ENCODE results near the gene ZRANB3. TPM values are rescaled to one million over a fixed set of nuclear protein-coding genes. Genes with fewer than 3 reads are reported as not detected.

ZRANB3 gene
- total RNA-seq, 1 experiment from 2014 or later = 15.9 TPM

DNA sequence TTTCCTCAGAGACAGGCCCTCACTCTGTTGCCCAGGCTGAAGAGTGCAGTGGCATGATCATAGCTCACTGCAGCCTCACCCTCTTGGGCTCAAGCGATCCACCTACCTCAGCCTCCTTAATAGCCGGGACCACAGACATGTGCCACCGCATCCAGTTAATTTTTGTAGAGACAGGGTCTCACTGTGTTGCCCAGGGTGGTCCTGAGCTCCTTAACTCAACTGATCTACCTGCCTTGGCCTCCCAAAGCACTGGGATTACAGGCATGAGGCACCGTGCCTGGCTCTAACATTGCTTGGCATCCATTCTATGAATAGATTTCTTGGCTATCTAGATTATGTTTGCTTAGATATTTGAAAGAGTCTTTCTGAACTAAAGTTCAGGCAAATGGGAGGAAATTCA is 21.9 kb upstream of the ZRANB3 start:
- H3K27ac Mint-ChIP-seq = no peak overlapping the region
- POLR2A ChIA-PET = interaction anchor here (0.9 kb wide), 1 partner anchor 246 kb away, joined by 3 read pairs; no protein-coding TSS in a partner anchor
- TF ChIP-seq ZNF121 (CRISPR knock-in tag; IDR thresholded peaks at IDR 0.05) = peak; percentile 60; the same call in 1 of the 2 replicates
- TF ChIP-seq, protein P1, sequence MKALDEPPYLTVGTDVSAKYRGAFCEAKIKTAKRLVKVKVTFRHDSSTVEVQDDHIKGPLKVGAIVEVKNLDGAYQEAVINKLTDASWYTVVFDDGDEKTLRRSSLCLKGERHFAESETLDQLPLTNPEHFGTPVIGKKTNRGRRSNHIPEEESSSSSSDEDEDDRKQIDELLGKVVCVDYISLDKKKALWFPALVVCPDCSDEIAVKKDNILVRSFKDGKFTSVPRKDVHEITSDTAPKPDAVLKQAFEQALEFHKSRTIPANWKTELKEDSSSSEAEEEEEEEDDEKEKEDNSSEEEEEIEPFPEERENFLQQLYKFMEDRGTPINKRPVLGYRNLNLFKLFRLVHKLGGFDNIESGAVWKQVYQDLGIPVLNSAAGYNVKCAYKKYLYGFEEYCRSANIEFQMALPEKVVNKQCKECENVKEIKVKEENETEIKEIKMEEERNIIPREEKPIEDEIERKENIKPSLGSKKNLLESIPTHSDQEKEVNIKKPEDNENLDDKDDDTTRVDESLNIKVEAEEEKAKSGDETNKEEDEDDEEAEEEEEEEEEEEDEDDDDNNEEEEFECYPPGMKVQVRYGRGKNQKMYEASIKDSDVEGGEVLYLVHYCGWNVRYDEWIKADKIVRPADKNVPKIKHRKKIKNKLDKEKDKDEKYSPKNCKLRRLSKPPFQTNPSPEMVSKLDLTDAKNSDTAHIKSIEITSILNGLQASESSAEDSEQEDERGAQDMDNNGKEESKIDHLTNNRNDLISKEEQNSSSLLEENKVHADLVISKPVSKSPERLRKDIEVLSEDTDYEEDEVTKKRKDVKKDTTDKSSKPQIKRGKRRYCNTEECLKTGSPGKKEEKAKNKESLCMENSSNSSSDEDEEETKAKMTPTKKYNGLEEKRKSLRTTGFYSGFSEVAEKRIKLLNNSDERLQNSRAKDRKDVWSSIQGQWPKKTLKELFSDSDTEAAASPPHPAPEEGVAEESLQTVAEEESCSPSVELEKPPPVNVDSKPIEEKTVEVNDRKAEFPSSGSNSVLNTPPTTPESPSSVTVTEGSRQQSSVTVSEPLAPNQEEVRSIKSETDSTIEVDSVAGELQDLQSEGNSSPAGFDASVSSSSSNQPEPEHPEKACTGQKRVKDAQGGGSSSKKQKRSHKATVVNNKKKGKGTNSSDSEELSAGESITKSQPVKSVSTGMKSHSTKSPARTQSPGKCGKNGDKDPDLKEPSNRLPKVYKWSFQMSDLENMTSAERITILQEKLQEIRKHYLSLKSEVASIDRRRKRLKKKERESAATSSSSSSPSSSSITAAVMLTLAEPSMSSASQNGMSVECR (CRISPR knock-in tag; IDR thresholded peaks at IDR 0.05; ENCODE audit: borderline replicate concordance) = no peak
- CTCF ChIA-PET = interaction anchor here (1.1 to 1.2 kb wide), 2 partner anchors 22 to 157 kb away, joined by 4 read pairs; partner anchors contain the start of genes R3HDM1 and ZRANB3
- H3K9me3 Mint-ChIP-seq = no peaks in the 10 kb centered on the region
- DNase-seq (ENCODE audit: low spot score) (no peak), ATAC-seq (no peak)
- peaks cover 27% of the 10 kb centered on the region for H3K4me1 Mint-ChIP-seq
- H3K4me3 Mint-ChIP-seq = no peak overlapping the region
- H3K36me3 Mint-ChIP-seq = 0 out of 2 replicates have a peak, but pooled peaks cover 2% of the 10 kb centered on the region
- no peaks in the 10 kb centered on the region for H3K27me3 Mint-ChIP-seq (ENCODE audit: low read depth)

DNA sequence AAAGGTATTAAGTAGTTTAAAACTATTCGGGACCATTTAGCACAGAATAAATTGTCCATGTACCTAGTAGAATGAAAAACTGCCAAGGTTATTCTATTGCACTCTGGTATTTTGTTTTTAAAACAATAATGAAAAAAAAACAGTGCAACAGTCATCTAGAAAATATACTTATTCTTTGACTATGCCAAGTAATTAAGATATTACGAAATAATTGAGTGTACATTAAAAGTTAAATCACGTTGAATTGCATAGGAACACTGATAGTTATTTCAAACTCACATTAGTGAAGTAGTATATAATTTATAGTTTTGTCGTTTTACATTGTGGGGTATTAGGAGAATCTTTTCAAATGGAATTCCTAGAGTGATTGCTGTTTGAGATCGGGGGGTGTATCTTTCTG is 20.3 kb upstream of the ZRANB3 start:
- ChIA-PET POLR2A (no interaction called here), CTCF (no interaction called here)
- no peaks in the 10 kb centered on the region for H3K9me3 Mint-ChIP-seq
- TF ChIP-seq IRF2 (CRISPR knock-in tag; IDR thresholded peaks at IDR 0.05; ENCODE audit: borderline replicate concordance, low read depth) = no peak
- TF ChIP-seq, protein P2, sequence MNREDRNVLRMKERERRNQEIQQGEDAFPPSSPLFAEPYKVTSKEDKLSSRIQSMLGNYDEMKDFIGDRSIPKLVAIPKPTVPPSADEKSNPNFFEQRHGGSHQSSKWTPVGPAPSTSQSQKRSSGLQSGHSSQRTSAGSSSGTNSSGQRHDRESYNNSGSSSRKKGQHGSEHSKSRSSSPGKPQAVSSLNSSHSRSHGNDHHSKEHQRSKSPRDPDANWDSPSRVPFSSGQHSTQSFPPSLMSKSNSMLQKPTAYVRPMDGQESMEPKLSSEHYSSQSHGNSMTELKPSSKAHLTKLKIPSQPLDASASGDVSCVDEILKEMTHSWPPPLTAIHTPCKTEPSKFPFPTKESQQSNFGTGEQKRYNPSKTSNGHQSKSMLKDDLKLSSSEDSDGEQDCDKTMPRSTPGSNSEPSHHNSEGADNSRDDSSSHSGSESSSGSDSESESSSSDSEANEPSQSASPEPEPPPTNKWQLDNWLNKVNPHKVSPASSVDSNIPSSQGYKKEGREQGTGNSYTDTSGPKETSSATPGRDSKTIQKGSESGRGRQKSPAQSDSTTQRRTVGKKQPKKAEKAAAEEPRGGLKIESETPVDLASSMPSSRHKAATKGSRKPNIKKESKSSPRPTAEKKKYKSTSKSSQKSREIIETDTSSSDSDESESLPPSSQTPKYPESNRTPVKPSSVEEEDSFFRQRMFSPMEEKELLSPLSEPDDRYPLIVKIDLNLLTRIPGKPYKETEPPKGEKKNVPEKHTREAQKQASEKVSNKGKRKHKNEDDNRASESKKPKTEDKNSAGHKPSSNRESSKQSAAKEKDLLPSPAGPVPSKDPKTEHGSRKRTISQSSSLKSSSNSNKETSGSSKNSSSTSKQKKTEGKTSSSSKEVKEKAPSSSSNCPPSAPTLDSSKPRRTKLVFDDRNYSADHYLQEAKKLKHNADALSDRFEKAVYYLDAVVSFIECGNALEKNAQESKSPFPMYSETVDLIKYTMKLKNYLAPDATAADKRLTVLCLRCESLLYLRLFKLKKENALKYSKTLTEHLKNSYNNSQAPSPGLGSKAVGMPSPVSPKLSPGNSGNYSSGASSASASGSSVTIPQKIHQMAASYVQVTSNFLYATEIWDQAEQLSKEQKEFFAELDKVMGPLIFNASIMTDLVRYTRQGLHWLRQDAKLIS (CRISPR knock-in tag; IDR thresholded peaks at IDR 0.05; ENCODE audit: borderline replicate concordance) = no peak
- TF ChIP-seq, protein P3, sequence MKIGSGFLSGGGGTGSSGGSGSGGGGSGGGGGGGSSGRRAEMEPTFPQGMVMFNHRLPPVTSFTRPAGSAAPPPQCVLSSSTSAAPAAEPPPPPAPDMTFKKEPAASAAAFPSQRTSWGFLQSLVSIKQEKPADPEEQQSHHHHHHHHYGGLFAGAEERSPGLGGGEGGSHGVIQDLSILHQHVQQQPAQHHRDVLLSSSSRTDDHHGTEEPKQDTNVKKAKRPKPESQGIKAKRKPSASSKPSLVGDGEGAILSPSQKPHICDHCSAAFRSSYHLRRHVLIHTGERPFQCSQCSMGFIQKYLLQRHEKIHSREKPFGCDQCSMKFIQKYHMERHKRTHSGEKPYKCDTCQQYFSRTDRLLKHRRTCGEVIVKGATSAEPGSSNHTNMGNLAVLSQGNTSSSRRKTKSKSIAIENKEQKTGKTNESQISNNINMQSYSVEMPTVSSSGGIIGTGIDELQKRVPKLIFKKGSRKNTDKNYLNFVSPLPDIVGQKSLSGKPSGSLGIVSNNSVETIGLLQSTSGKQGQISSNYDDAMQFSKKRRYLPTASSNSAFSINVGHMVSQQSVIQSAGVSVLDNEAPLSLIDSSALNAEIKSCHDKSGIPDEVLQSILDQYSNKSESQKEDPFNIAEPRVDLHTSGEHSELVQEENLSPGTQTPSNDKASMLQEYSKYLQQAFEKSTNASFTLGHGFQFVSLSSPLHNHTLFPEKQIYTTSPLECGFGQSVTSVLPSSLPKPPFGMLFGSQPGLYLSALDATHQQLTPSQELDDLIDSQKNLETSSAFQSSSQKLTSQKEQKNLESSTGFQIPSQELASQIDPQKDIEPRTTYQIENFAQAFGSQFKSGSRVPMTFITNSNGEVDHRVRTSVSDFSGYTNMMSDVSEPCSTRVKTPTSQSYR (CRISPR knock-in tag; IDR thresholded peaks at IDR 0.05) = no peak
- TF ChIP-seq, protein P4, sequence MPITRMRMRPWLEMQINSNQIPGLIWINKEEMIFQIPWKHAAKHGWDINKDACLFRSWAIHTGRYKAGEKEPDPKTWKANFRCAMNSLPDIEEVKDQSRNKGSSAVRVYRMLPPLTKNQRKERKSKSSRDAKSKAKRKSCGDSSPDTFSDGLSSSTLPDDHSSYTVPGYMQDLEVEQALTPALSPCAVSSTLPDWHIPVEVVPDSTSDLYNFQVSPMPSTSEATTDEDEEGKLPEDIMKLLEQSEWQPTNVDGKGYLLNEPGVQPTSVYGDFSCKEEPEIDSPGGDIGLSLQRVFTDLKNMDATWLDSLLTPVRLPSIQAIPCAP (CRISPR knock-in tag; IDR thresholded peaks at IDR 0.05) = no peak
- no peak for TF ChIP-seq ZNF671 (CRISPR knock-in tag; IDR thresholded peaks at IDR 0.05)
- TF ChIP-seq, protein P5, sequence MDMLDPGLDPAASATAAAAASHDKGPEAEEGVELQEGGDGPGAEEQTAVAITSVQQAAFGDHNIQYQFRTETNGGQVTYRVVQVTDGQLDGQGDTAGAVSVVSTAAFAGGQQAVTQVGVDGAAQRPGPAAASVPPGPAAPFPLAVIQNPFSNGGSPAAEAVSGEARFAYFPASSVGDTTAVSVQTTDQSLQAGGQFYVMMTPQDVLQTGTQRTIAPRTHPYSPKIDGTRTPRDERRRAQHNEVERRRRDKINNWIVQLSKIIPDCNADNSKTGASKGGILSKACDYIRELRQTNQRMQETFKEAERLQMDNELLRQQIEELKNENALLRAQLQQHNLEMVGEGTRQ (CRISPR knock-in tag; IDR thresholded peaks at IDR 0.05) = no peak
- no peak for TF ChIP-seq GTF2I (CRISPR knock-in tag; conservative IDR thresholded peaks at IDR 0.05)
- TF ChIP-seq NFYB (CRISPR knock-in tag; conservative IDR thresholded peaks at IDR 0.05; ENCODE audit: low read depth) = no peak
- TF ChIP-seq NR2C2 (CRISPR knock-in tag; IDR thresholded peaks at IDR 0.05) = no peak
- TF ChIP-seq, protein P6, sequence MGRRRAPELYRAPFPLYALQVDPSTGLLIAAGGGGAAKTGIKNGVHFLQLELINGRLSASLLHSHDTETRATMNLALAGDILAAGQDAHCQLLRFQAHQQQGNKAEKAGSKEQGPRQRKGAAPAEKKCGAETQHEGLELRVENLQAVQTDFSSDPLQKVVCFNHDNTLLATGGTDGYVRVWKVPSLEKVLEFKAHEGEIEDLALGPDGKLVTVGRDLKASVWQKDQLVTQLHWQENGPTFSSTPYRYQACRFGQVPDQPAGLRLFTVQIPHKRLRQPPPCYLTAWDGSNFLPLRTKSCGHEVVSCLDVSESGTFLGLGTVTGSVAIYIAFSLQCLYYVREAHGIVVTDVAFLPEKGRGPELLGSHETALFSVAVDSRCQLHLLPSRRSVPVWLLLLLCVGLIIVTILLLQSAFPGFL (CRISPR knock-in tag; IDR thresholded peaks at IDR 0.05; ENCODE audit: borderline replicate concordance) = no peak
- no peak for TF ChIP-seq ZNF138 (CRISPR knock-in tag; conservative IDR thresholded peaks at IDR 0.05)
- TF ChIP-seq, protein P7, sequence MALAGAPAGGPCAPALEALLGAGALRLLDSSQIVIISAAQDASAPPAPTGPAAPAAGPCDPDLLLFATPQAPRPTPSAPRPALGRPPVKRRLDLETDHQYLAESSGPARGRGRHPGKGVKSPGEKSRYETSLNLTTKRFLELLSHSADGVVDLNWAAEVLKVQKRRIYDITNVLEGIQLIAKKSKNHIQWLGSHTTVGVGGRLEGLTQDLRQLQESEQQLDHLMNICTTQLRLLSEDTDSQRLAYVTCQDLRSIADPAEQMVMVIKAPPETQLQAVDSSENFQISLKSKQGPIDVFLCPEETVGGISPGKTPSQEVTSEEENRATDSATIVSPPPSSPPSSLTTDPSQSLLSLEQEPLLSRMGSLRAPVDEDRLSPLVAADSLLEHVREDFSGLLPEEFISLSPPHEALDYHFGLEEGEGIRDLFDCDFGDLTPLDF (CRISPR knock-in tag; IDR thresholded peaks at IDR 0.05) = no peak
- no peak for TF ChIP-seq SOX15 (CRISPR knock-in tag; IDR thresholded peaks at IDR 0.05)
- TF ChIP-seq KAT7 (CRISPR knock-in tag; IDR thresholded peaks at IDR 0.05; ENCODE audit: borderline replicate concordance) = no peak
- TF ChIP-seq ZNF121 (CRISPR knock-in tag; IDR thresholded peaks at IDR 0.05) = no peak
- TF ChIP-seq, protein P8, sequence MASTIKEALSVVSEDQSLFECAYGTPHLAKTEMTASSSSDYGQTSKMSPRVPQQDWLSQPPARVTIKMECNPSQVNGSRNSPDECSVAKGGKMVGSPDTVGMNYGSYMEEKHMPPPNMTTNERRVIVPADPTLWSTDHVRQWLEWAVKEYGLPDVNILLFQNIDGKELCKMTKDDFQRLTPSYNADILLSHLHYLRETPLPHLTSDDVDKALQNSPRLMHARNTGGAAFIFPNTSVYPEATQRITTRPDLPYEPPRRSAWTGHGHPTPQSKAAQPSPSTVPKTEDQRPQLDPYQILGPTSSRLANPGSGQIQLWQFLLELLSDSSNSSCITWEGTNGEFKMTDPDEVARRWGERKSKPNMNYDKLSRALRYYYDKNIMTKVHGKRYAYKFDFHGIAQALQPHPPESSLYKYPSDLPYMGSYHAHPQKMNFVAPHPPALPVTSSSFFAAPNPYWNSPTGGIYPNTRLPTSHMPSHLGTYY (CRISPR knock-in tag; IDR thresholded peaks at IDR 0.05) = no peak
- no peak for TF ChIP-seq GABPB1 (CRISPR knock-in tag; IDR thresholded peaks at IDR 0.05)

More for the DNA sequence above, 20.3 kb upstream of the ZRANB3 start:
- Mint-ChIP-seq H3K27ac (no peak overlapping the region), H3K4me3 (no peak overlapping the region), H3K27me3 (ENCODE audit: low read depth) (no peaks in the 10 kb centered on the region), H3K36me3 (0 out of 2 replicates have a peak, but pooled peaks cover 2% of the 10 kb centered on the region), H3K4me1 (peaks cover 17% of the 10 kb centered on the region)
- ATAC-seq (no peak), DNase-seq (ENCODE audit: low spot score) (no peak)
